RWPE1 (cell line): Measurements from ENCODE around the gene RPL35A.

ENCODE experiments used
- CTCF ChIA-PET: fragments of 350-600 bp; sonication (Branson Sonifier 250); formaldehyde crosslinking; extraction: SDS; loops from one replicate; lab custom pipeline; 2021; lab: Yijun Ruan, JAX
- POLR2A ChIA-PET: fragments of 400-600 bp; formaldehyde crosslinking; extraction: SDS; loops from one replicate; lab custom pipeline; 2020; ENCODE audit warnings: antibody characterized with exemption; ENCODE audit not compliant: low non-redundant PET; lab: Yijun Ruan, JAX
- DNase-seq: peaks from one replicate; pipeline ENCODE4 v3.0.0; 2012; ENCODE audit warnings: low spot score
- H3K27ac ChIP-seq: fragments of 450-650 bp; 2 replicates; pipeline ENCODE4 v1.5.1; 2017
- CTCF ChIP-seq: fragments of 450-650 bp; conservative IDR thresholded peaks from 2 replicates; pipeline ENCODE4 v1.5.1; 2017; ENCODE audit warnings: low read depth, mild to moderate bottlenecking

RPL35A gene

GRCh38 chr3:197994736-197995135, 44.7 kb downstream of the RPL35A start:
- ChIA-PET POLR2A (no interaction called here), CTCF (interaction anchor here (0.7 kb wide), 1 partner anchor 54 kb away, joined by 3 read pairs; no protein-coding TSS in a partner anchor)
- no peak for TF ChIP-seq CTCF
- no peak for DNase-seq
- H3K27ac ChIP-seq, result no peak overlapping the region

- no peak for DNase-seq
- TF ChIP-seq CTCF, result no peak
- ChIA-PET CTCF (interaction anchor here (0.6 kb wide), 1 partner anchor 73 kb away, joined by 5 read pairs; no protein-coding TSS in a partner anchor), POLR2A (no interaction called here)
- H3K27ac ChIP-seq, result no peak overlapping the region
Measured at GRCh38 chr3:197996855-197997254, 46.9 kb downstream of the RPL35A start.

DNA sequence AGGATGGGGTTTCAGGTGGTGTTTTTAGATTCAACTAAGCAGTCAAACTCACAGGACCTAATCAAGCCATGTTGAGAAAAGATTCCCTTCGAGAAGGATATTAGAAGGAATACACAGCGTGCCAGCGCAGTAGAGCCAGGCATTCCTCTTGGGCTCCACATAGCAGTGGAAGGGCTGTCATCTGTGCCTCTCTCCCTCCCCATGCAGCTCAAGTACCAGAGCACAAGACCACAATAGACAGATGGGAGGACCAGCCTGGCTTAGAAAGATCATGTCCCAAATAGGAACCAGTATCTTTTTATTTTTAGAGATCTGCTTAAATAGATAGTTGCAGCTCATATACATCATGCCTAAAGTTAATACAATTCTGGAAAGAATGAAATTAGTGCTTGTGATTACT, 47.9 kb downstream of the RPL35A start:
- CTCF ChIA-PET, result no interaction called here
- no peak overlapping the region for H3K27ac ChIP-seq
- POLR2A ChIA-PET, result no interaction called here
- no peak for DNase-seq
- no peak for TF ChIP-seq CTCF
